SK-N-SH treated with all-trans-retinoic acid at 6 μM for 48 hours (cell line): Measurements from ENCODE around the gene CAMKK2.

ENCODE experiments used
- ATAC-seq: fragments of 200-7000 bp; cut with Tn5 transposase; 3 replicates; pipeline ENCODE4 v1.9.1; 2020; ENCODE audit warnings: mild to moderate bottlenecking, moderate library complexity
- ARNTL ChIP-seq: fragments of 450-650 bp; formaldehyde crosslinking; IDR thresholded peaks from 2 replicates; pipeline ENCODE4 v1.5.0; 2020; ENCODE audit warnings: low read depth, mild to moderate bottlenecking, moderate library complexity, borderline replicate concordance
- BACH2 ChIP-seq: fragments of 250-450 bp; sonication (Bioruptor Pico); IDR thresholded peaks from 2 replicates; pipeline ENCODE4 v1.9.0; 2021; ENCODE audit warnings: mild to moderate bottlenecking, borderline replicate concordance
- CREB5 ChIP-seq: fragments of 250-450 bp; sonication (Bioruptor Pico); IDR thresholded peaks from 2 replicates; pipeline ENCODE4 v1.5.1; 2020; ENCODE audit warnings: low read depth, mild to moderate bottlenecking, moderate library complexity
- CSDC2 ChIP-seq: fragments of 250-450 bp; sonication (Bioruptor Pico); IDR thresholded peaks from 2 replicates; pipeline ENCODE4 v1.5.0; 2020; ENCODE audit warnings: mild to moderate bottlenecking, moderate library complexity
- CSRNP3 ChIP-seq: fragments of 250-450 bp; sonication (Bioruptor Pico); IDR thresholded peaks from 2 replicates; pipeline ENCODE4 v1.5.1; 2021; ENCODE audit warnings: mild to moderate bottlenecking, moderate library complexity
- ESRRG ChIP-seq: fragments of 250-450 bp; sonication (Bioruptor Pico); IDR thresholded peaks from 2 replicates; pipeline ENCODE4 v1.6.1; 2021; ENCODE audit warnings: mild to moderate bottlenecking
- GLIS3 ChIP-seq: fragments of 250-450 bp; sonication (Bioruptor Pico); IDR thresholded peaks from 2 replicates; pipeline ENCODE4 v1.5.0; 2020; ENCODE audit warnings: mild to moderate bottlenecking, moderate library complexity
- OSR1 ChIP-seq: fragments of 250-450 bp; sonication (Bioruptor Pico); IDR thresholded peaks from 2 replicates; pipeline ENCODE4 v1.8.0; 2022; ENCODE audit warnings: moderate library complexity, mild to moderate bottlenecking, inconsistent platforms
- PATZ1 ChIP-seq: fragments of 250-450 bp; sonication (Bioruptor Pico); IDR thresholded peaks from 2 replicates; pipeline ENCODE4 v1.8.0; 2020; ENCODE audit warnings: mild to moderate bottlenecking, moderate library complexity, borderline replicate concordance
- POU6F1 ChIP-seq: fragments of 250-450 bp; sonication (Bioruptor Pico); IDR thresholded peaks from 2 replicates; pipeline ENCODE4 v1.8.0; 2021; ENCODE audit warnings: low read depth, mild to moderate bottlenecking, moderate library complexity, borderline replicate concordance
- PPARA ChIP-seq: fragments of 250-450 bp; sonication (Bioruptor Pico); IDR thresholded peaks from 2 replicates; pipeline ENCODE4 v1.5.0; 2020; ENCODE audit warnings: mild to moderate bottlenecking, borderline replicate concordance
- RARB ChIP-seq: fragments of 250-450 bp; sonication (Bioruptor Pico); IDR thresholded peaks from 2 replicates; pipeline ENCODE4 v1.8.0; 2021; ENCODE audit warnings: mild to moderate bottlenecking, moderate library complexity
- SNAI2 ChIP-seq: fragments of 250-450 bp; sonication (Bioruptor Pico); IDR thresholded peaks from 2 replicates; pipeline ENCODE4 v1.5.0; 2020; ENCODE audit warnings: mild to moderate bottlenecking, moderate library complexity
- TCF4 ChIP-seq: fragments of 250-450 bp; sonication (Bioruptor Pico); IDR thresholded peaks from 2 replicates; pipeline ENCODE4 v1.8.0; 2021; ENCODE audit warnings: mild to moderate bottlenecking, moderate library complexity, borderline replicate concordance
- TOX ChIP-seq: fragments of 250-450 bp; sonication (Bioruptor Pico); IDR thresholded peaks from 2 replicates; pipeline ENCODE4 v1.8.0; 2021; ENCODE audit warnings: mild to moderate bottlenecking, moderate library complexity, borderline replicate concordance
- TSHZ2 ChIP-seq: fragments of 250-450 bp; sonication (Bioruptor Pico); IDR thresholded peaks from 2 replicates; pipeline ENCODE4 v1.5.0; 2020; ENCODE audit warnings: mild to moderate bottlenecking, moderate library complexity
- ZC3H10 ChIP-seq: fragments of 250-450 bp; sonication (Bioruptor Pico); IDR thresholded peaks from 2 replicates; pipeline ENCODE4 v1.5.1; 2021; ENCODE audit warnings: mild to moderate bottlenecking, moderate library complexity
- ZFP3 ChIP-seq: fragments of 250-450 bp; sonication (Bioruptor Pico); IDR thresholded peaks from 2 replicates; pipeline ENCODE4 v1.5.0; 2020; ENCODE audit warnings: mild to moderate bottlenecking, moderate library complexity
- ZFP30 ChIP-seq: fragments of 450-650 bp; formaldehyde crosslinking; IDR thresholded peaks from 2 replicates; pipeline ENCODE4 v1.5.0; 2022; ENCODE audit warnings: mild to moderate bottlenecking, moderate library complexity
- ZNF70 ChIP-seq: fragments of 450-650 bp; formaldehyde crosslinking; IDR thresholded peaks from 2 replicates; pipeline ENCODE4 v1.5.0; 2020; ENCODE audit warnings: mild to moderate bottlenecking, moderate library complexity
- ZNF8 ChIP-seq: fragments of 450-650 bp; formaldehyde crosslinking; IDR thresholded peaks from 2 replicates; pipeline ENCODE4 v1.5.0; 2020; ENCODE audit warnings: mild to moderate bottlenecking, moderate library complexity

The CAMKK2 gene

GRCh38 chr12:121285856-121286255, 10.7 kb downstream of the CAMKK2 start:
- no peak for ATAC-seq

GRCh38 chr12:121284551-121285390, 11.7 kb downstream of the CAMKK2 start:
- ATAC-seq = no peak
- TF ChIP-seq OSR1 (no peak), TCF4 (CRISPR knock-in tag) (no peak), TSHZ2 (CRISPR knock-in tag) (no peak), GLIS3 (CRISPR knock-in tag) (no peak), ESRRG (CRISPR knock-in tag) (no peak), TOX (no peak), CSRNP3 (CRISPR knock-in tag) (no peak), CSDC2 (CRISPR knock-in tag) (no peak), ZNF8 (no peak), RARB (CRISPR knock-in tag) (no peak), ZFP3 (CRISPR knock-in tag) (no peak), PATZ1 (no peak), SNAI2 (no peak), ZC3H10 (CRISPR knock-in tag) (no peak), ZFP30 (CRISPR knock-in tag) (no peak), ARNTL (no peak), BACH2 (CRISPR knock-in tag) (no peak)

More at GRCh38 chr12:121285856-121286255, 10.7 kb downstream of the CAMKK2 start:
- no peak for TF ChIP-seq PATZ1
- no peak for TF ChIP-seq POU6F1 (CRISPR knock-in tag)
- no peak for TF ChIP-seq CREB5 (CRISPR knock-in tag)
- TF ChIP-seq PPARA (CRISPR knock-in tag) = no peak
- no peak for TF ChIP-seq ZNF70
